Panc1 (cell line): ENCODE results near the gene AATK. TPM values are rescaled to one million over a fixed set of nuclear protein-coding genes. Genes with fewer than 3 reads are reported as not detected.

ENCODE experiments used
- ATAC-seq: fragments of 200-7000 bp; cut with Tn5 transposase; 2 replicates; pipeline ENCODE4 v1.9.1; 2020; ENCODE audit warnings: mild to moderate bottlenecking, moderate library complexity
- BruUV-seq: library from RNA; stranded (reverse); fragments of 400-500 nt; replicated peaks from 2 replicates; lab custom pipeline; 2021; lab: Mats Ljungman, UMichigan
- CTCF ChIA-PET: fragments of 300-600 bp; sonication (Branson Sonifier 250); formaldehyde crosslinking; loops from one replicate; lab custom pipeline; 2022; ENCODE audit warnings: antibody characterized with exemption; lab: Charles Lee
- POLR2A ChIA-PET: fragments of 300-600 bp; sonication (Branson Sonifier 250); formaldehyde crosslinking; loops from one replicate; lab custom pipeline; 2022; ENCODE audit warnings: antibody characterized with exemption; lab: Charles Lee
- DNase-seq: peaks from one replicate; pipeline ENCODE4 v3.0.0-alpha.2; 2010; ENCODE audit warnings: low read depth, low spot score
- H3K27ac ChIP-seq: 2 replicates; pipeline ENCODE4 v1.5.1; 2011; ENCODE audit warnings: mild to moderate bottlenecking, low read length, inconsistent platforms
- H3K27me3 ChIP-seq: fragments of 200-500 bp; sonication (Bioruptor generic); 2 replicates; pipeline ENCODE4 v1.6.0; 2014; ENCODE audit warnings: low read length, inconsistent platforms; ENCODE audit not compliant: control insufficient read depth, insufficient read depth
- H3K36me3 ChIP-seq: fragments of 200-500 bp; sonication (Bioruptor generic); 2 replicates; pipeline ENCODE4 v1.5.1; 2014; ENCODE audit warnings: inconsistent platforms, mild to moderate bottlenecking, low read length, moderate library complexity; ENCODE audit not compliant: control insufficient read depth, insufficient read depth
- H3K4me1 ChIP-seq: 2 replicates; pipeline ENCODE4 v1.5.1; 2011; ENCODE audit warnings: inconsistent platforms, mild to moderate bottlenecking, low read length, moderate library complexity; ENCODE audit not compliant: control insufficient read depth, insufficient read depth
- H3K4me3 ChIP-seq, 2 experiments: 2 replicates each; pipeline ENCODE4 v1.5.1; 2011 to 2012; ENCODE audit warnings: low read depth in 2 of 2, low read length in 2 of 2, mild to moderate bottlenecking in 2 of 2, inconsistent platforms in 1 of 2, moderate library complexity in 1 of 2
- H3K9me3 ChIP-seq: fragments of 200-500 bp; sonication (Bioruptor generic); 2 replicates; pipeline ENCODE4 v1.5.1; 2014; ENCODE audit warnings: low read depth, mild to moderate bottlenecking, inconsistent platforms, low read length, moderate library complexity; ENCODE audit not compliant: control insufficient read depth, insufficient read depth
- POLR2AphosphoS5 ChIP-seq: IDR thresholded peaks from 2 replicates; pipeline ENCODE4 v1.6.1; 2012; ENCODE audit warnings: mild to moderate bottlenecking, low read depth, low read length, moderate library complexity
- SIN3A ChIP-seq: IDR thresholded peaks from 2 replicates; pipeline ENCODE4 v1.6.1; 2012; ENCODE audit warnings: low read depth, mild to moderate bottlenecking, low read length, moderate library complexity, borderline replicate concordance; ENCODE audit not compliant: insufficient read depth
- TCF7L2 ChIP-seq: IDR thresholded peaks from 2 replicates; pipeline ENCODE4 v1.6.1; 2011; ENCODE audit warnings: mild to moderate bottlenecking, low read depth, low read length, inconsistent platforms
- in situ Hi-C: cut with HindIII; loops from 2 replicates; pipeline ENCODE4 v1.10.0; 2016; ENCODE audit warnings: low sequenced_read_pairs, low pct_unique_long_range_greater_than_20kb
- intact Hi-C: fragments of 100-400 bp; cut with micrococcal nuclease; formaldehyde crosslinking; loops from one replicate; pipeline ENCODE4 v1.10.0; 2022; ENCODE audit not compliant: unreplicated experiment
- total RNA-seq: library from RNA; stranded (reverse); gene quantifications from one replicate; pipeline ENCODE4 v1.2.1, GENCODE V29; 2021; ENCODE audit not compliant: unreplicated experiment
- TF ChIP-seq, protein P1 (sequence below), 2 experiments: IDR thresholded peaks; 2 replicates each; pipeline ENCODE4 v1.6.1; 2011 to 2012; ENCODE audit warnings: low read depth in 2 of 2, control low read depth in 1 of 2, low read length in 1 of 2, mild to moderate bottlenecking in 1 of 2, moderate library complexity in 1 of 2; ENCODE audit not compliant: insufficient read depth in 1 of 2
- TF ChIP-seq, protein P2 (sequence below): fragments of 450-650 bp; IDR thresholded peaks from 2 replicates; pipeline ENCODE4 v1.5.1; 2017; ENCODE audit warnings: mild to moderate bottlenecking

Gene AATK
- total RNA-seq, 1 experiment from 2014 or later, result 3.7 TPM

GRCh38 chr17:81160747-81161453 is 5.1 kb downstream of the AATK start:
- CTCF ChIA-PET, result interaction anchor here (0.7 kb wide), 1 partner anchor 32 kb away, joined by 3 read pairs; no protein-coding TSS in a partner anchor
- no peak for TF ChIP-seq TCF7L2
- TF ChIP-seq, protein P1, sequence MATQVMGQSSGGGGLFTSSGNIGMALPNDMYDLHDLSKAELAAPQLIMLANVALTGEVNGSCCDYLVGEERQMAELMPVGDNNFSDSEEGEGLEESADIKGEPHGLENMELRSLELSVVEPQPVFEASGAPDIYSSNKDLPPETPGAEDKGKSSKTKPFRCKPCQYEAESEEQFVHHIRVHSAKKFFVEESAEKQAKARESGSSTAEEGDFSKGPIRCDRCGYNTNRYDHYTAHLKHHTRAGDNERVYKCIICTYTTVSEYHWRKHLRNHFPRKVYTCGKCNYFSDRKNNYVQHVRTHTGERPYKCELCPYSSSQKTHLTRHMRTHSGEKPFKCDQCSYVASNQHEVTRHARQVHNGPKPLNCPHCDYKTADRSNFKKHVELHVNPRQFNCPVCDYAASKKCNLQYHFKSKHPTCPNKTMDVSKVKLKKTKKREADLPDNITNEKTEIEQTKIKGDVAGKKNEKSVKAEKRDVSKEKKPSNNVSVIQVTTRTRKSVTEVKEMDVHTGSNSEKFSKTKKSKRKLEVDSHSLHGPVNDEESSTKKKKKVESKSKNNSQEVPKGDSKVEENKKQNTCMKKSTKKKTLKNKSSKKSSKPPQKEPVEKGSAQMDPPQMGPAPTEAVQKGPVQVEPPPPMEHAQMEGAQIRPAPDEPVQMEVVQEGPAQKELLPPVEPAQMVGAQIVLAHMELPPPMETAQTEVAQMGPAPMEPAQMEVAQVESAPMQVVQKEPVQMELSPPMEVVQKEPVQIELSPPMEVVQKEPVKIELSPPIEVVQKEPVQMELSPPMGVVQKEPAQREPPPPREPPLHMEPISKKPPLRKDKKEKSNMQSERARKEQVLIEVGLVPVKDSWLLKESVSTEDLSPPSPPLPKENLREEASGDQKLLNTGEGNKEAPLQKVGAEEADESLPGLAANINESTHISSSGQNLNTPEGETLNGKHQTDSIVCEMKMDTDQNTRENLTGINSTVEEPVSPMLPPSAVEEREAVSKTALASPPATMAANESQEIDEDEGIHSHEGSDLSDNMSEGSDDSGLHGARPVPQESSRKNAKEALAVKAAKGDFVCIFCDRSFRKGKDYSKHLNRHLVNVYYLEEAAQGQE (IDR thresholded peaks at IDR 0.05; ENCODE audit: insufficient read depth in 1 of 2, low read depth in 2 of 2, low read length in 1 of 2), result no peak
- no peak for TF ChIP-seq POLR2AphosphoS5
- no peak for TF ChIP-seq SIN3A
- TF ChIP-seq, protein P2, sequence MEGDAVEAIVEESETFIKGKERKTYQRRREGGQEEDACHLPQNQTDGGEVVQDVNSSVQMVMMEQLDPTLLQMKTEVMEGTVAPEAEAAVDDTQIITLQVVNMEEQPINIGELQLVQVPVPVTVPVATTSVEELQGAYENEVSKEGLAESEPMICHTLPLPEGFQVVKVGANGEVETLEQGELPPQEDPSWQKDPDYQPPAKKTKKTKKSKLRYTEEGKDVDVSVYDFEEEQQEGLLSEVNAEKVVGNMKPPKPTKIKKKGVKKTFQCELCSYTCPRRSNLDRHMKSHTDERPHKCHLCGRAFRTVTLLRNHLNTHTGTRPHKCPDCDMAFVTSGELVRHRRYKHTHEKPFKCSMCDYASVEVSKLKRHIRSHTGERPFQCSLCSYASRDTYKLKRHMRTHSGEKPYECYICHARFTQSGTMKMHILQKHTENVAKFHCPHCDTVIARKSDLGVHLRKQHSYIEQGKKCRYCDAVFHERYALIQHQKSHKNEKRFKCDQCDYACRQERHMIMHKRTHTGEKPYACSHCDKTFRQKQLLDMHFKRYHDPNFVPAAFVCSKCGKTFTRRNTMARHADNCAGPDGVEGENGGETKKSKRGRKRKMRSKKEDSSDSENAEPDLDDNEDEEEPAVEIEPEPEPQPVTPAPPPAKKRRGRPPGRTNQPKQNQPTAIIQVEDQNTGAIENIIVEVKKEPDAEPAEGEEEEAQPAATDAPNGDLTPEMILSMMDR, result no peak
- ATAC-seq (no peak), DNase-seq (no peak)
- in situ Hi-C loops, result no loop called here
- Histone ChIP-seq H3K27ac (no peak overlapping the region), H3K36me3 (no peaks in the 10 kb centered on the region), H3K4me1 (peaks cover 16% of the 10 kb centered on the region), H3K27me3 (no peaks in the 10 kb centered on the region), H3K9me3 (no peaks in the 10 kb centered on the region), H3K4me3 (no peak overlapping the region)
- no TSS peak for BruUV-seq
- intact Hi-C loops, result no loop called here
- POLR2A ChIA-PET, result no interaction called here

GRCh38 chr17:81160306-81160705 is 5.7 kb downstream of the AATK start:
- no peaks in the 10 kb centered on the region for H3K27me3 ChIP-seq
- H3K9me3 ChIP-seq, result no peaks in the 10 kb centered on the region
- POLR2A ChIA-PET, result no interaction called here
- BruUV-seq, result no TSS peak
- no peak overlapping the region for H3K27ac ChIP-seq
- H3K36me3 ChIP-seq, result no peaks in the 10 kb centered on the region
- no peak for DNase-seq
- CTCF ChIA-PET, result no interaction called here
- intact Hi-C loops, result no loop called here
- in situ Hi-C loops, result no loop called here
- TF ChIP-seq POLR2AphosphoS5 (no peak), SIN3A (no peak)
- H3K4me1 ChIP-seq, result peaks cover 13% of the 10 kb centered on the region
- no peak for ATAC-seq
- no peak overlapping the region for H3K4me3 ChIP-seq

DNA sequence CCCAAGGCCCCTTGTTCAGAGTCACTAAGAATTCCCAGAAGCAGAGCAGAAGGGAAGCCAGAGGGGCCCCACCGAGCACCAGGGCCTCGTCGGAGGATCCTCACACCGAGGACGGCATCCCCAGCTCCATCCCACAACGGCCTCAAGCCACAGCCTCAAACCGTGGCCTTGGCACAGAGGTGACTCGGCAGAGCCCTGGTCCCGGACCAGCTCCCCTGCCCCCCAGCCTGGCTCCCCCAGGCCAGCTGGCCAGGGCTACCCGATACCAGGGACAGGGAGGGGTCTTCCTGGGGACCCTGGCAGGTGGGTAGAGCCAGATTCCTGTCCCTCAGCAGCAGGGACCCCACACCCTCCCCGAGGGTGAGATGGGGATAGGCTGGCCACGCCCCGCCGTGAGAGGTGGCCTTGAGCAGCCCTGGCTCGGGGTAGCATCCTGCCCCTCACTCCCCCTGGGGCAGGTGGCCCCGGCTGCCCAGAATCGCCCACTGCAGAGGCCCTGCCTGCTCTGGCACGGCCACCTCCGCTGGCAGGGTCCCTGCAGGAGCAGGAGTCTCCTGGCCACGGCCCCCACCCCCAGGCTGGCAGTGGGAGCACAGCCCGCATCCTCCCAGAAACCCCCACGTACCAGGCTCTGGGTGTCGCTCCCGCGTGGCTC is 6.3 kb downstream of the AATK start:
- TF ChIP-seq, protein P1 (IDR thresholded peaks at IDR 0.05; ENCODE audit: insufficient read depth in 1 of 2, low read depth in 2 of 2, low read length in 1 of 2), result no peak
- no peak for TF ChIP-seq SIN3A
- TF ChIP-seq, protein P2, result no peak
- no peak for TF ChIP-seq POLR2AphosphoS5
- TF ChIP-seq TCF7L2, result no peak
- ATAC-seq, result no peak
- H3K36me3 ChIP-seq, result no peaks in the 10 kb centered on the region
- CTCF ChIA-PET, result no interaction called here
- POLR2A ChIA-PET, result no interaction called here
- peaks cover 7% of the 10 kb centered on the region for H3K4me1 ChIP-seq
- intact Hi-C loops (no loop called here), in situ Hi-C loops (no loop called here)
- no peak for DNase-seq
- no peaks in the 10 kb centered on the region for H3K27me3 ChIP-seq
- no TSS peak for BruUV-seq
- no peak overlapping the region for H3K27ac ChIP-seq
- H3K9me3 ChIP-seq, result no peaks in the 10 kb centered on the region
- H3K4me3 ChIP-seq, result no peak overlapping the region
